Panc1 (cell line): ENCODE data around the gene C16orf86.

Source experiments
- SIN3A ChIP-seq: IDR thresholded peaks from 2 replicates; pipeline ENCODE4 v1.6.1; 2012; ENCODE audit warnings: low read depth, mild to moderate bottlenecking, low read length, moderate library complexity, borderline replicate concordance; ENCODE audit not compliant: insufficient read depth
- TF ChIP-seq, protein P1 (sequence below): fragments of 450-650 bp; IDR thresholded peaks from 2 replicates; pipeline ENCODE4 v1.5.1; 2017; ENCODE audit warnings: mild to moderate bottlenecking

GRCh38 chr16:67667817-67668494, 1.3 kb downstream of the C16orf86 start:
- TF ChIP-seq, protein P1, sequence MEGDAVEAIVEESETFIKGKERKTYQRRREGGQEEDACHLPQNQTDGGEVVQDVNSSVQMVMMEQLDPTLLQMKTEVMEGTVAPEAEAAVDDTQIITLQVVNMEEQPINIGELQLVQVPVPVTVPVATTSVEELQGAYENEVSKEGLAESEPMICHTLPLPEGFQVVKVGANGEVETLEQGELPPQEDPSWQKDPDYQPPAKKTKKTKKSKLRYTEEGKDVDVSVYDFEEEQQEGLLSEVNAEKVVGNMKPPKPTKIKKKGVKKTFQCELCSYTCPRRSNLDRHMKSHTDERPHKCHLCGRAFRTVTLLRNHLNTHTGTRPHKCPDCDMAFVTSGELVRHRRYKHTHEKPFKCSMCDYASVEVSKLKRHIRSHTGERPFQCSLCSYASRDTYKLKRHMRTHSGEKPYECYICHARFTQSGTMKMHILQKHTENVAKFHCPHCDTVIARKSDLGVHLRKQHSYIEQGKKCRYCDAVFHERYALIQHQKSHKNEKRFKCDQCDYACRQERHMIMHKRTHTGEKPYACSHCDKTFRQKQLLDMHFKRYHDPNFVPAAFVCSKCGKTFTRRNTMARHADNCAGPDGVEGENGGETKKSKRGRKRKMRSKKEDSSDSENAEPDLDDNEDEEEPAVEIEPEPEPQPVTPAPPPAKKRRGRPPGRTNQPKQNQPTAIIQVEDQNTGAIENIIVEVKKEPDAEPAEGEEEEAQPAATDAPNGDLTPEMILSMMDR: peak; percentile 81
- no peak for TF ChIP-seq SIN3A
